GM12878 (cell line): Measurements from ENCODE around the gene RYK. TPM values are rescaled to one million over a fixed set of nuclear protein-coding genes. Genes with fewer than 3 reads are reported as not detected.

Experiments
- ATAC-seq: fragments of 200-7000 bp; cut with Tn5 transposase; 3 replicates; pipeline ENCODE4 v1.9.1; 2020; ENCODE audit warnings: mild to moderate bottlenecking, moderate library complexity
- BruUV-seq: library from RNA; stranded (reverse); fragments of 400-500 nt; replicated peaks from 2 replicates; lab custom pipeline; 2021; lab: Mats Ljungman, UMichigan
- CTCF ChIA-PET: fragments of 300-600 bp; sonication (Branson Sonifier 250); formaldehyde crosslinking; extraction: SDS; loops from one replicate; lab custom pipeline; 2021; ENCODE audit warnings: inconsistent platforms; lab: Yijun Ruan, JAX
- POLR2A ChIA-PET: fragments of 350-600 bp; formaldehyde crosslinking; extraction: SDS; loops from one replicate; lab custom pipeline; 2021; ENCODE audit warnings: inconsistent platforms; lab: Charles Lee
- RAD21 ChIA-PET: fragments of 300-600 bp; sonication (Branson Sonifier 250); formaldehyde crosslinking; loops from one replicate; lab custom pipeline; 2023; ENCODE audit warnings: antibody characterized with exemption; ENCODE audit not compliant: unreplicated experiment; lab: Charles Lee
- SMC1A ChIA-PET: fragments of 300-600 bp; sonication (Branson Sonifier 250); formaldehyde crosslinking; loops from one replicate; lab custom pipeline; 2023; ENCODE audit not compliant: unreplicated experiment, uncharacterized antibody; lab: Charles Lee
- DNase-seq: peaks from one replicate; pipeline ENCODE4 v3.0.0-alpha.2; 2011; ENCODE audit warnings: low read depth, low spot score
- FAIRE-seq: peaks from 3 replicates; lab custom pipeline; 2011; peaks lifted over from hg19 to GRCh38; lab: Jason Lieb, UNC
- H2AFZ ChIP-seq: 2 replicates; pipeline ENCODE4 v1.6.0; 2011; ENCODE audit warnings: low read depth, low read length, control low read depth; ENCODE audit not compliant: control insufficient read depth
- H3K27ac ChIP-seq: 2 replicates; pipeline ENCODE4 v1.5.1; 2011; ENCODE audit warnings: control low read depth; ENCODE audit not compliant: control insufficient read depth, insufficient read depth
- H3K27me3 ChIP-seq, 2 experiments: replicated peaks in 1 of 2; 2 replicates each; pipeline versions ENCODE4 v1.6.0 to v1.6.1; 2011; ENCODE audit warnings: low read length in 1 of 2; ENCODE audit not compliant: control insufficient read depth in 2 of 2, insufficient read depth in 2 of 2
- H3K36me3 ChIP-seq, 2 experiments: 2 replicates each; pipeline ENCODE4 v1.5.1; 2011; ENCODE audit warnings: low read length in 1 of 2; ENCODE audit not compliant: control insufficient read depth in 2 of 2, insufficient read depth in 2 of 2
- H3K4me1 ChIP-seq: 2 replicates; pipeline ENCODE4 v1.6.1; 2011; ENCODE audit warnings: mild to moderate bottlenecking, low read length, moderate library complexity, mixed read lengths; ENCODE audit not compliant: control insufficient read depth, insufficient read depth
- H3K4me2 ChIP-seq: 2 replicates; pipeline ENCODE4 v1.6.0; 2011; ENCODE audit warnings: control low read depth; ENCODE audit not compliant: control insufficient read depth, insufficient read depth
- H3K4me3 ChIP-seq: fragments of 200-600 bp; sonication (generic); 2 replicates; pipeline ENCODE4 v1.5.1; 2016
- H3K79me2 ChIP-seq: 2 replicates; pipeline ENCODE4 v1.6.0; 2011; ENCODE audit warnings: low read length; ENCODE audit not compliant: control insufficient read depth, insufficient read depth
- H3K9ac ChIP-seq: 2 replicates; pipeline ENCODE4 v1.8.0; 2011; ENCODE audit warnings: low read length, control low read depth, mixed read lengths; ENCODE audit not compliant: control insufficient read depth, insufficient read depth
- H3K9me3 ChIP-seq: replicated peaks from 3 replicates; pipeline ENCODE4 v1.5.1; 2011; ENCODE audit warnings: mild to moderate bottlenecking, low read length; ENCODE audit not compliant: control insufficient read depth, insufficient read depth
- H4K20me1 ChIP-seq: 2 replicates; pipeline ENCODE4 v1.6.0; 2011; ENCODE audit not compliant: control insufficient read depth, insufficient read depth
- ATF7 ChIP-seq: fragments of 450-650 bp; IDR thresholded peaks from 2 replicates; pipeline ENCODE4 v1.6.1; 2016; ENCODE audit warnings: low read depth, mild to moderate bottlenecking
- FOXK2 ChIP-seq: fragments of 450-650 bp; IDR thresholded peaks from 2 replicates; pipeline ENCODE4 v1.6.1; 2017; ENCODE audit warnings: mild to moderate bottlenecking, moderate library complexity
- JUNB ChIP-seq: IDR thresholded peaks from 2 replicates; pipeline ENCODE4 v1.6.1; 2016; ENCODE audit warnings: antibody characterized with exemption, mild to moderate bottlenecking
- MAX ChIP-seq: IDR thresholded peaks from 2 replicates; pipeline ENCODE4 v1.6.1; 2012; ENCODE audit warnings: low read depth, low read length, improper control_type of control experiment
- NBN ChIP-seq: fragments of 450-650 bp; IDR thresholded peaks from 2 replicates; pipeline ENCODE4 v1.6.1; 2016
- PAX8 ChIP-seq: fragments of 450-650 bp; IDR thresholded peaks from 2 replicates; pipeline ENCODE4 v1.6.1; 2017; ENCODE audit warnings: mild to moderate bottlenecking, moderate library complexity
- SRF ChIP-seq, 2 experiments: IDR thresholded peaks; 2 replicates each; pipeline ENCODE4 v1.6.1; 2011; ENCODE audit warnings: low read depth in 2 of 2, low read length in 2 of 2, mild to moderate bottlenecking in 1 of 2, moderate library complexity in 1 of 2
- WGBS: methylation state at CpG from one replicate; pipeline ENCODE4 v1.1.6; 2016; ENCODE audit warnings: low lambda C conversion rate; ENCODE audit not compliant: insufficient replicate concordance, insufficient coverage; ENCODE audit errors: missing lambda C conversion rate; 5-methylcytosine and 5-hydroxymethylcytosine counted together
- in situ Hi-C: fragments of 300-500 bp; cut with MboI; formaldehyde crosslinking; loops from 9 replicates; pipeline ENCODE4 v1.14.3; 2018; ENCODE audit warnings: mixed read lengths
- intact Hi-C: fragments of 100-400 bp; cut with micrococcal nuclease; formaldehyde crosslinking; loops from one replicate; pipeline ENCODE4 v1.14.2; 2022; ENCODE audit not compliant: unreplicated experiment
- polyA plus RNA-seq, 11 experiments: library from polyadenylated mRNA; depleted of rRNA in 4 of 11; unstranded in 6 of 11; stranded (reverse) in 5 of 11; fragments of >200 nt; fragmentation: Nextera tagmentation in 4 of 11; fragmentation: Illumina TruSeq in 1 of 11; extraction: Ambion mirVana in 4 of 11; extraction: Trizol in 1 of 11; gene quantifications; 1 replicate in 1 of 11; 2 replicates in 10 of 11; pipeline versions ENCODE4 v1.2.1 to v1.2.3, GENCODE V29; 2011 to 2016; ENCODE audit warnings: inconsistent platforms in 2 of 11, missing spikeins in 2 of 11, low read depth in 1 of 11
- total RNA-seq, 4 experiments: library from RNA; depleted of rRNA in 3 of 4; stranded (reverse); fragments of >200 nt in 3 of 4; fragmentation: Illumina TruSeq in 1 of 4; extraction: Trizol in 1 of 4; gene quantifications; 2 replicates each; pipeline versions ENCODE4 v1.2.1 to v1.2.3, GENCODE V29; 2013 to 2021
- TF ChIP-seq, protein P1 (sequence below): IDR thresholded peaks from 2 replicates; pipeline ENCODE4 v1.6.1; 2012; ENCODE audit warnings: mild to moderate bottlenecking, low read depth, low read length
- TF ChIP-seq, protein P2 (sequence below): fragments of 450-650 bp; conservative IDR thresholded peaks from 2 replicates; pipeline ENCODE4 v1.6.1; 2017; ENCODE audit warnings: mild to moderate bottlenecking, moderate library complexity

RYK gene
- total and polyA plus RNA-seq, 10 of the 15 experiments (the other 5 are each of a cell fraction or from before 2014, with no cell fraction given), result 2.0 to 25.1 (median 11.1) TPM

GRCh38 chr3:134194247-134194646 is 56.4 kb downstream of the RYK start:
- ChIA-PET SMC1A (interaction anchor here (0.9 to 2.0 kb wide), 5 partner anchors 14 to 42 kb away, joined by 3 to 9 read pairs (median 3); no protein-coding TSS in a partner anchor), POLR2A (no interaction called here), CTCF (interaction anchor here (0.7 to 11.1 kb wide), 7 partner anchors 11 to 905 kb away, joined by 3 to 137 read pairs (median 5); no protein-coding TSS in a partner anchor), RAD21 (no interaction called here)
- in situ Hi-C loops, result no loop called here
- ATAC-seq (no peak), FAIRE-seq (no peak), DNase-seq (no peak)
- Histone ChIP-seq H3K4me3 (no peak overlapping the region), H3K79me2 (no peaks in the 10 kb centered on the region), H3K27me3 (no peaks in the 10 kb centered on the region), H3K4me1 (no peaks in the 10 kb centered on the region), H3K9ac (no peak overlapping the region), H3K9me3 (no peaks in the 10 kb centered on the region), H4K20me1 (no peaks in the 10 kb centered on the region), H2AFZ (no peak overlapping the region), H3K27ac (no peak overlapping the region), H3K4me2 (no peak overlapping the region), H3K36me3 (no peaks in the 10 kb centered on the region)
- intact Hi-C loops, result loop anchor here (5.0 kb wide), 1 partner anchor 262 kb away; no protein-coding TSS in a partner anchor
- 98% methylated on average over 2 of the region's 2 CpGs for whole genome bisulfite sequencing
- TF ChIP-seq ATF7 (no peak), SRF (IDR thresholded peaks at IDR 0.05; ENCODE audit: low read depth in 2 of 2, low read length in 2 of 2) (no peak), PAX8 (no peak), FOXK2 (no peak), JUNB (no peak), NBN (no peak), MAX (no peak)
- TF ChIP-seq, protein P1, sequence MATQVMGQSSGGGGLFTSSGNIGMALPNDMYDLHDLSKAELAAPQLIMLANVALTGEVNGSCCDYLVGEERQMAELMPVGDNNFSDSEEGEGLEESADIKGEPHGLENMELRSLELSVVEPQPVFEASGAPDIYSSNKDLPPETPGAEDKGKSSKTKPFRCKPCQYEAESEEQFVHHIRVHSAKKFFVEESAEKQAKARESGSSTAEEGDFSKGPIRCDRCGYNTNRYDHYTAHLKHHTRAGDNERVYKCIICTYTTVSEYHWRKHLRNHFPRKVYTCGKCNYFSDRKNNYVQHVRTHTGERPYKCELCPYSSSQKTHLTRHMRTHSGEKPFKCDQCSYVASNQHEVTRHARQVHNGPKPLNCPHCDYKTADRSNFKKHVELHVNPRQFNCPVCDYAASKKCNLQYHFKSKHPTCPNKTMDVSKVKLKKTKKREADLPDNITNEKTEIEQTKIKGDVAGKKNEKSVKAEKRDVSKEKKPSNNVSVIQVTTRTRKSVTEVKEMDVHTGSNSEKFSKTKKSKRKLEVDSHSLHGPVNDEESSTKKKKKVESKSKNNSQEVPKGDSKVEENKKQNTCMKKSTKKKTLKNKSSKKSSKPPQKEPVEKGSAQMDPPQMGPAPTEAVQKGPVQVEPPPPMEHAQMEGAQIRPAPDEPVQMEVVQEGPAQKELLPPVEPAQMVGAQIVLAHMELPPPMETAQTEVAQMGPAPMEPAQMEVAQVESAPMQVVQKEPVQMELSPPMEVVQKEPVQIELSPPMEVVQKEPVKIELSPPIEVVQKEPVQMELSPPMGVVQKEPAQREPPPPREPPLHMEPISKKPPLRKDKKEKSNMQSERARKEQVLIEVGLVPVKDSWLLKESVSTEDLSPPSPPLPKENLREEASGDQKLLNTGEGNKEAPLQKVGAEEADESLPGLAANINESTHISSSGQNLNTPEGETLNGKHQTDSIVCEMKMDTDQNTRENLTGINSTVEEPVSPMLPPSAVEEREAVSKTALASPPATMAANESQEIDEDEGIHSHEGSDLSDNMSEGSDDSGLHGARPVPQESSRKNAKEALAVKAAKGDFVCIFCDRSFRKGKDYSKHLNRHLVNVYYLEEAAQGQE, result no peak
- TF ChIP-seq, protein P2, sequence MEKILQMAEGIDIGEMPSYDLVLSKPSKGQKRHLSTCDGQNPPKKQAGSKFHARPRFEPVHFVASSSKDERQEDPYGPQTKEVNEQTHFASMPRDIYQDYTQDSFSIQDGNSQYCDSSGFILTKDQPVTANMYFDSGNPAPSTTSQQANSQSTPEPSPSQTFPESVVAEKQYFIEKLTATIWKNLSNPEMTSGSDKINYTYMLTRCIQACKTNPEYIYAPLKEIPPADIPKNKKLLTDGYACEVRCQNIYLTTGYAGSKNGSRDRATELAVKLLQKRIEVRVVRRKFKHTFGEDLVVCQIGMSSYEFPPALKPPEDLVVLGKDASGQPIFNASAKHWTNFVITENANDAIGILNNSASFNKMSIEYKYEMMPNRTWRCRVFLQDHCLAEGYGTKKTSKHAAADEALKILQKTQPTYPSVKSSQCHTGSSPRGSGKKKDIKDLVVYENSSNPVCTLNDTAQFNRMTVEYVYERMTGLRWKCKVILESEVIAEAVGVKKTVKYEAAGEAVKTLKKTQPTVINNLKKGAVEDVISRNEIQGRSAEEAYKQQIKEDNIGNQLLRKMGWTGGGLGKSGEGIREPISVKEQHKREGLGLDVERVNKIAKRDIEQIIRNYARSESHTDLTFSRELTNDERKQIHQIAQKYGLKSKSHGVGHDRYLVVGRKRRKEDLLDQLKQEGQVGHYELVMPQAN, result no peak
- BruUV-seq, result no TSS peak
